Endothelial cell of umbilical vein (primary cell): Measurements from ENCODE around the gene NEU3. TPM values are rescaled to one million over a fixed set of nuclear protein-coding genes. Genes with fewer than 3 reads are reported as not detected.

Experiments
- BruUV-seq: library from RNA; stranded (reverse); fragments of 400-500 nt; replicated peaks from 2 replicates; lab custom pipeline; 2021; lab: Mats Ljungman, UMichigan
- CTCF ChIA-PET: fragments of 300-600, 350-600 bp; sonication (Branson Sonifier 250); formaldehyde crosslinking; loops from one replicate; lab custom pipeline; 2021; ENCODE audit warnings: antibody characterized with exemption, inconsistent platforms; lab: Charles Lee
- POLR2A ChIA-PET: fragments of 300-600, 350-600 bp; sonication (Branson Sonifier 250); formaldehyde crosslinking; loops from one replicate; lab custom pipeline; 2021; ENCODE audit warnings: antibody characterized with exemption, inconsistent platforms; lab: Charles Lee
- DNase-seq: peaks from one replicate; pipeline ENCODE4 v3.0.0-alpha.2; 2011; ENCODE audit warnings: low read depth, low spot score
- FAIRE-seq: peaks from 2 replicates; lab custom pipeline; 2011; peaks lifted over from hg19 to GRCh38; lab: Jason Lieb, UNC
- H2AFZ ChIP-seq: 2 replicates; pipeline ENCODE4 v1.6.0; 2012; ENCODE audit warnings: low read depth, low read length, control low read depth, inconsistent platforms
- H3K27ac ChIP-seq: 2 replicates; pipeline ENCODE4 v1.5.1; 2011; ENCODE audit warnings: low read depth, mild to moderate bottlenecking, control low read depth, low read length, moderate library complexity; ENCODE audit not compliant: insufficient read depth
- H3K27me3 ChIP-seq, 2 experiments: 2 replicates each; pipeline versions ENCODE4 v1.6.0 to v1.6.1; 2011; ENCODE audit warnings: low read length in 2 of 2, mixed read lengths in 1 of 2; ENCODE audit not compliant: control insufficient read depth in 2 of 2, insufficient read depth in 2 of 2
- H3K36me3 ChIP-seq, 2 experiments: 2 replicates in 1 of 2; 3 replicates in 1 of 2; pipeline ENCODE4 v1.5.1; 2011; ENCODE audit warnings: low read length in 2 of 2, mild to moderate bottlenecking in 1 of 2, moderate library complexity in 1 of 2; ENCODE audit not compliant: control insufficient read depth in 2 of 2, insufficient read depth in 2 of 2; ENCODE audit errors: extremely low read depth in 1 of 2
- H3K4me1 ChIP-seq: 3 replicates; pipeline ENCODE4 v1.5.1; 2011; ENCODE audit warnings: mild to moderate bottlenecking, low read length; ENCODE audit not compliant: control insufficient read depth, insufficient read depth; ENCODE audit errors: extremely low read depth
- H3K4me2 ChIP-seq: 2 replicates; pipeline ENCODE4 v1.6.1; 2011; ENCODE audit warnings: low read length, control low read depth, mixed read lengths; ENCODE audit not compliant: insufficient read depth
- H3K4me3 ChIP-seq, 3 experiments: fragments of 200-600 bp in 1 of 3; sonication (generic), shearing (Covaris generic) in 1 of 3; replicated peaks in 1 of 3; 2 replicates each; pipeline ENCODE4 v1.5.1; 2011 to 2016; ENCODE audit warnings: control low read depth in 3 of 3, low read length in 3 of 3, mild to moderate bottlenecking in 2 of 3, inconsistent platforms in 1 of 3, low read depth in 1 of 3, moderate library complexity in 1 of 3; ENCODE audit not compliant: insufficient read depth in 1 of 3
- H3K79me2 ChIP-seq: 2 replicates; pipeline ENCODE4 v1.6.0; 2012; ENCODE audit warnings: low read length, inconsistent platforms; ENCODE audit not compliant: control insufficient read depth, insufficient read depth
- H3K9ac ChIP-seq: replicated peaks from 2 replicates; pipeline ENCODE3; 2011; ENCODE audit warnings: low read length, control low read depth; ENCODE audit not compliant: insufficient read depth; ENCODE audit errors: extremely low read depth
- H3K9me1 ChIP-seq: replicated peaks from 3 replicates; pipeline ENCODE4 v1.6.0; 2011; ENCODE audit warnings: mild to moderate bottlenecking, low read length; ENCODE audit not compliant: control insufficient read depth, insufficient read depth; ENCODE audit errors: extremely low read depth
- H3K9me3 ChIP-seq: replicated peaks from 2 replicates; pipeline ENCODE4 v1.5.1; 2012; ENCODE audit warnings: low read length, inconsistent platforms; ENCODE audit not compliant: control insufficient read depth, insufficient read depth
- H4K20me1 ChIP-seq: replicated peaks from 2 replicates; pipeline ENCODE3; 2011; ENCODE audit warnings: mild to moderate bottlenecking, low read length; ENCODE audit not compliant: control insufficient read depth, insufficient read depth; ENCODE audit errors: extremely low read depth
- EZH2 ChIP-seq: IDR thresholded peaks from 2 replicates; pipeline ENCODE4 v1.6.1; 2012; ENCODE audit warnings: borderline replicate concordance, low read depth, mild to moderate bottlenecking, moderate library complexity, low read length, inconsistent platforms; ENCODE audit not compliant: severe bottlenecking
- FOS ChIP-seq: IDR thresholded peaks from 2 replicates; pipeline ENCODE4 v1.6.1; 2011; ENCODE audit warnings: mild to moderate bottlenecking, low read length, moderate library complexity, borderline replicate concordance; ENCODE audit not compliant: insufficient read depth
- GATA2 ChIP-seq: IDR thresholded peaks from 2 replicates; pipeline ENCODE4 v1.7.0; 2011; ENCODE audit warnings: low read depth, mild to moderate bottlenecking, moderate library complexity, mixed read lengths, low read length; ENCODE audit not compliant: insufficient read length, insufficient read depth
- JUN ChIP-seq: IDR thresholded peaks from 2 replicates; pipeline ENCODE4 v1.6.1; 2011; ENCODE audit warnings: borderline replicate concordance, low read depth; ENCODE audit not compliant: insufficient read length, insufficient read depth
- MYC ChIP-seq: IDR thresholded peaks from one replicate; pipeline ENCODE4 v1.6.1; 2011; ENCODE audit warnings: mild to moderate bottlenecking, low read depth, low read length
- POLR2A ChIP-seq: IDR thresholded peaks from 2 replicates; pipeline ENCODE4 v1.6.1; 2012; ENCODE audit warnings: low read depth, mild to moderate bottlenecking, control low read depth, low read length
- POLR2AphosphoS5 ChIP-seq: IDR thresholded peaks from 2 replicates; pipeline ENCODE4 v1.6.1; 2012; ENCODE audit warnings: low read depth, mild to moderate bottlenecking, control low read depth, low read length, moderate library complexity; ENCODE audit not compliant: insufficient read depth
- dilution Hi-C: fragments of 300-500 bp; cut with MboI; formaldehyde crosslinking; loops from one replicate; pipeline ENCODE4 v1.15.0; 2019; ENCODE audit warnings: low sequenced_read_pairs; ENCODE audit not compliant: extremely low pct_ligation_motif_present
- intact Hi-C: fragments of 100-400 bp; cut with micrococcal nuclease; formaldehyde crosslinking; loops from one replicate; pipeline ENCODE4 v1.10.0; 2022
- polyA plus RNA-seq, 4 experiments: library from polyadenylated mRNA; depleted of rRNA in 3 of 4; stranded (reverse) in 3 of 4; unstranded in 1 of 4; fragments of >200 nt; gene quantifications; 2 replicates each; pipeline versions ENCODE4 v1.2.1 to v1.2.3, GENCODE V29; 2011 to 2012; ENCODE audit warnings: missing spikeins in 1 of 4
- total RNA-seq: library from RNA; stranded (reverse); gene quantifications from 2 replicates; pipeline ENCODE4 v1.2.3, GENCODE V29; 2021
- TF ChIP-seq, protein P1 (sequence below): IDR thresholded peaks from 2 replicates; pipeline ENCODE4 v1.6.1; 2011; ENCODE audit not compliant: insufficient read depth, insufficient read length
- TF ChIP-seq, protein P2 (sequence below), 2 donors: IDR thresholded peaks; 1 replicate in 1 of 2; 2 replicates in 1 of 2; pipeline ENCODE4 v1.5.1; 2011; ENCODE audit warnings: low read length in 2 of 2, mild to moderate bottlenecking in 2 of 2, moderate library complexity in 2 of 2, control low read depth in 1 of 2, inconsistent platforms in 1 of 2, low read depth in 1 of 2; ENCODE audit not compliant: insufficient read depth in 1 of 2; ENCODE audit errors: extremely low read depth in 1 of 2

Gene NEU3
- total and polyA plus RNA-seq, 2 donors (not counting 3 experiments of a cell fraction or from before 2014, with no cell fraction given), result 5.9 to 7.0 TPM

DNA sequence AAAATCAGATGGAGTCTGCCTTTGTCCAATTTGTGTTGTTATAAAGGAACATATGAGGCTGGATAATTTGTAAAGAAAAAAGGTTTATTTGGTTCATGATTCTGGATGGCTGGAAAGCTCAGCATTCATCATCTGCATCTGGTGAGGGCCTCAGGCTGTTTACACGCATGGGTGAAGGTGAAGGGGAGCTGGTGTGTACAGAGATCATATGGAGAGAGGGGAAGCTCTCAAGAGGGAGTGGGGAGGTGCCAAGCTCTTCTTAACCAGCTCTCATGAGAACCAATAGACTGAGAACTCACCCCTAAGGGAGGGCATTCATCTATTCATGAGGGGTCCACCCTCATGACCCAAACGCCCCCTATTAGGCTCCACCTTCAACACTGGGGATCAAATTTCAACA lies 40.0 kb downstream of the NEU3 start:
- no peaks in the 10 kb centered on the region for H3K9me3 ChIP-seq
- no peaks in the 10 kb centered on the region for H4K20me1 ChIP-seq
- BruUV-seq, result no TSS peak
- no peaks in the 10 kb centered on the region for H3K9me1 ChIP-seq
- no peak overlapping the region for H2AFZ ChIP-seq
- ChIA-PET CTCF (interaction anchor here (0.7 to 2.6 kb wide), 4 partner anchors 15 to 176 kb away, joined by 3 to 12 read pairs (median 4); no protein-coding TSS in a partner anchor), POLR2A (no interaction called here)
- TF ChIP-seq MYC (no peak), JUN (no peak)
- H3K4me3 ChIP-seq, result no peak overlapping the region
- H3K27ac ChIP-seq, result no peak overlapping the region
- intact Hi-C loops, result no loop called here
- H3K4me1 ChIP-seq, result peaks cover 8% of the 10 kb centered on the region
- FAIRE-seq (no peak), DNase-seq (no peak)
- H3K79me2 ChIP-seq, result no peaks in the 10 kb centered on the region
- dilution Hi-C loops, result no loop called here
- H3K36me3 ChIP-seq, result no peaks in the 10 kb centered on the region
- H3K4me2 ChIP-seq, result no peak overlapping the region
- peaks cover 0 to 7% of the 10 kb centered on the region in 2 experiments for H3K27me3 ChIP-seq
- no peak overlapping the region for H3K9ac ChIP-seq

DNA sequence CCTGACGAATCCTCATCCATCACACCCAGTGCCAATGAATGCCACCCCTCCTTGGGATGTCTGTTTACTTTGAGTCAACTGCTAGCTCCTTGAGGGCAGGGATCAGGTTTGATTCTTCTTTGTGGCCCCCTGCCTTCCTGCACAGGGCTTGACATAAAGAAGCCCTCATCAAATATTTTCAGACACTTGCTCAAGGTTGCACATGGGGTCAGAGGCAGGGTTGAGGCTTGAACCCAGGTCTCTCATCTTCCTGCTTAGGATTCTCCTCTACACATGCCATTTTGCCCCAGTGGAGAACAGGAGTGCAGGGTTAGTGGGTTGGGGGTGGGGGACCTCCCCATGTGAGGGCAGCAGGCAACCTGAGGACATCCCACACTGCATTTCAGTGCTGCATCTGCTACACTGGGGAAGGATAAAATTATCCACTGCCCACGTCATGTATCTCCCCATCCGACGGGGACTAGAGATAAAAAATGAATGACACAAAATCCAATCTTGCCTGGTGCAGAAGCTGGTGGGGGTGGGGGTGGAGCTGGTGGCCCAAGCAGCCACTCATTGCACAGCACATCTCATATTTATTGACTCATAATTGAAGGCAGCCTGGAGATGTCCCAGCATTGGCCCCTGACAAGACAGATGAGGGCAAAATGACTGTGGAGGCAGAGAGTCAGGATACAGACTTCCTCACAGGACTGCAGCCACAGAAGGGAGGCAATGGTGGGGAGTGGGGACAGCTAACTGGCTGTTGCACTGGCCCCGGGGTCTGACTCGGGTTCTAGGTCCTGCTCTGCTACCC lies 41.3 kb downstream of the NEU3 start:
- dilution Hi-C loops, result no loop called here
- no peaks in the 10 kb centered on the region for H3K36me3 ChIP-seq
- H3K4me2 ChIP-seq, result no peak overlapping the region
- H3K9me1 ChIP-seq, result no peaks in the 10 kb centered on the region
- no TSS peak for BruUV-seq
- ChIA-PET CTCF (interaction anchor here (2.0 to 6.6 kb wide), 6 partner anchors 8 to 175 kb away, joined by 8 to 100 read pairs (median 12); no protein-coding TSS in a partner anchor), POLR2A (no interaction called here)
- H3K27me3 ChIP-seq, result peaks cover 0 to 7% of the 10 kb centered on the region in 2 experiments
- H3K9ac ChIP-seq, result no peak overlapping the region
- H3K9me3 ChIP-seq, result no peaks in the 10 kb centered on the region
- no peak for DNase-seq
- no peak overlapping the region for H2AFZ ChIP-seq
- TF ChIP-seq JUN (no peak), POLR2A (no peak), EZH2 (no peak), FOS (no peak), MYC (no peak), POLR2AphosphoS5 (no peak), GATA2 (no peak)
- TF ChIP-seq, protein P1, sequence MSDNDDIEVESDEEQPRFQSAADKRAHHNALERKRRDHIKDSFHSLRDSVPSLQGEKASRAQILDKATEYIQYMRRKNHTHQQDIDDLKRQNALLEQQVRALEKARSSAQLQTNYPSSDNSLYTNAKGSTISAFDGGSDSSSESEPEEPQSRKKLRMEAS, result no peak
- TF ChIP-seq, protein P2, sequence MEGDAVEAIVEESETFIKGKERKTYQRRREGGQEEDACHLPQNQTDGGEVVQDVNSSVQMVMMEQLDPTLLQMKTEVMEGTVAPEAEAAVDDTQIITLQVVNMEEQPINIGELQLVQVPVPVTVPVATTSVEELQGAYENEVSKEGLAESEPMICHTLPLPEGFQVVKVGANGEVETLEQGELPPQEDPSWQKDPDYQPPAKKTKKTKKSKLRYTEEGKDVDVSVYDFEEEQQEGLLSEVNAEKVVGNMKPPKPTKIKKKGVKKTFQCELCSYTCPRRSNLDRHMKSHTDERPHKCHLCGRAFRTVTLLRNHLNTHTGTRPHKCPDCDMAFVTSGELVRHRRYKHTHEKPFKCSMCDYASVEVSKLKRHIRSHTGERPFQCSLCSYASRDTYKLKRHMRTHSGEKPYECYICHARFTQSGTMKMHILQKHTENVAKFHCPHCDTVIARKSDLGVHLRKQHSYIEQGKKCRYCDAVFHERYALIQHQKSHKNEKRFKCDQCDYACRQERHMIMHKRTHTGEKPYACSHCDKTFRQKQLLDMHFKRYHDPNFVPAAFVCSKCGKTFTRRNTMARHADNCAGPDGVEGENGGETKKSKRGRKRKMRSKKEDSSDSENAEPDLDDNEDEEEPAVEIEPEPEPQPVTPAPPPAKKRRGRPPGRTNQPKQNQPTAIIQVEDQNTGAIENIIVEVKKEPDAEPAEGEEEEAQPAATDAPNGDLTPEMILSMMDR (IDR thresholded peaks at IDR 0.05; ENCODE audit: extremely low read depth in 1 of 2, insufficient read depth in 1 of 2, low read depth in 1 of 2, low read length in 2 of 2), result no peak
- intact Hi-C loops, result loop anchor here (5.0 kb wide), 1 partner anchor 83 kb away; the partner anchor contains the start of genes SPCS2 and XRRA1
- FAIRE-seq, result no peak
- no peaks in the 10 kb centered on the region for H3K79me2 ChIP-seq
- no peaks in the 10 kb centered on the region for H4K20me1 ChIP-seq
- H3K4me3 ChIP-seq, result no peak overlapping the region
- H3K27ac ChIP-seq, result no peak overlapping the region
- H3K4me1 ChIP-seq, result peaks cover 8% of the 10 kb centered on the region
